H1 (cell line): ENCODE measurements around the gene ZNF548. TPM values are rescaled to one million over a fixed set of nuclear protein-coding genes. Genes with fewer than 3 reads are reported as not detected.

Experiments used
- CTCF ChIA-PET: fragments of 300-600 bp; sonication (Branson Sonifier 250); formaldehyde crosslinking; loops from one replicate; lab custom pipeline; 2021; ENCODE audit not compliant: partially characterized antibody; lab: Charles Lee
- POLR2A ChIA-PET: fragments of 300-600 bp; sonication (Branson Sonifier 250); formaldehyde crosslinking; loops from one replicate; lab custom pipeline; 2021; ENCODE audit warnings: inconsistent platforms; ENCODE audit not compliant: partially characterized antibody; lab: Charles Lee
- DNase-seq, 2 experiments: peaks; one replicate each; pipeline versions ENCODE4 v3.0.0 to v3.0.0-alpha.2; 2010 to 2022; ENCODE audit warnings: low spot score in 2 of 2, low read depth in 1 of 2, mixed read lengths in 1 of 2
- FAIRE-seq: peaks from 2 replicates; lab custom pipeline; 2011; peaks lifted over from hg19 to GRCh38; lab: Jason Lieb, UNC
- H2AFZ ChIP-seq: 2 replicates; pipeline ENCODE4 v1.8.1; 2012; ENCODE audit warnings: low read length, inconsistent platforms
- H2AK5ac ChIP-seq: 2 replicates; pipeline ENCODE4 v1.6.1; 2013; ENCODE audit warnings: low read depth, low read length
- H2BK120ac ChIP-seq: replicated peaks from 2 replicates; pipeline ENCODE3; 2013; ENCODE audit warnings: low read depth, low read length, inconsistent platforms
- H2BK12ac ChIP-seq: 2 replicates; pipeline ENCODE4 v1.6.1; 2013; ENCODE audit warnings: low read depth, low read length
- H2BK15ac ChIP-seq: 2 replicates; pipeline ENCODE4 v1.6.1; 2013; ENCODE audit warnings: low read length
- H2BK20ac ChIP-seq: 2 replicates; pipeline ENCODE4 v1.6.1; 2013; ENCODE audit warnings: low read length
- H2BK5ac ChIP-seq: 2 replicates; pipeline ENCODE4 v1.6.1; 2013; ENCODE audit warnings: low read depth, low read length
- H3K14ac ChIP-seq: 2 replicates; pipeline ENCODE4 v1.6.1; 2013; ENCODE audit warnings: inconsistent platforms; ENCODE audit not compliant: insufficient read length
- H3K18ac ChIP-seq: 2 replicates; pipeline ENCODE4 v1.6.1; 2013; ENCODE audit warnings: low read length; ENCODE audit errors: extremely low read depth
- H3K23ac ChIP-seq: 2 replicates; pipeline ENCODE4 v1.6.1; 2013; ENCODE audit warnings: inconsistent platforms; ENCODE audit not compliant: insufficient read length
- H3K23me2 ChIP-seq: 2 replicates; pipeline ENCODE4 v1.6.1; 2013; ENCODE audit warnings: low read depth, low read length
- H3K27ac ChIP-seq: 2 replicates; pipeline ENCODE4 v1.6.1; 2011; ENCODE audit warnings: low read depth, low read length, inconsistent platforms
- H3K27me3 ChIP-seq, 4 experiments: replicated peaks in 1 of 4; 1 replicate in 1 of 4; 2 replicates in 3 of 4; pipeline versions ENCODE4 v1.6.1 to v1.8.1; 2011 to 2013; ENCODE audit warnings: low read length in 3 of 4, mild to moderate bottlenecking in 3 of 4, inconsistent platforms in 2 of 4, mixed read lengths in 2 of 4, moderate library complexity in 1 of 4; ENCODE audit not compliant: control insufficient read depth in 3 of 4, insufficient read depth in 3 of 4; ENCODE audit errors: extremely low read depth in 1 of 4
- H3K36me3 ChIP-seq, 4 experiments: 2 replicates each; pipeline versions ENCODE4 v1.6.1 to v1.8.1; 2011 to 2013; ENCODE audit warnings: mild to moderate bottlenecking in 4 of 4, low read length in 3 of 4, moderate library complexity in 2 of 4, control low read depth in 1 of 4, inconsistent platforms in 1 of 4; ENCODE audit not compliant: insufficient read depth in 4 of 4, control insufficient read depth in 2 of 4
- H3K4ac ChIP-seq: replicated peaks from 2 replicates; pipeline ENCODE3; 2013; ENCODE audit warnings: low read length, low read depth, mixed read lengths, inconsistent platforms; ENCODE audit not compliant: insufficient read length
- H3K4me1 ChIP-seq, 4 experiments: replicated peaks in 1 of 4; 1 replicate in 1 of 4; 2 replicates in 3 of 4; pipeline versions ENCODE4 v1.6.1 to v1.8.1; 2011 to 2013; ENCODE audit warnings: low read length in 3 of 4, inconsistent platforms in 2 of 4, mixed read lengths in 1 of 4; ENCODE audit not compliant: insufficient read depth in 4 of 4, control insufficient read depth in 3 of 4
- H3K4me2 ChIP-seq, 2 experiments: 2 replicates each; pipeline versions ENCODE4 v1.6.1 to v1.8.1; 2011 to 2013; ENCODE audit warnings: low read depth in 2 of 2, low read length in 2 of 2, control low read depth in 1 of 2, inconsistent platforms in 1 of 2, mild to moderate bottlenecking in 1 of 2; ENCODE audit not compliant: insufficient read depth in 1 of 2
- H3K4me3 ChIP-seq, 4 experiments: fragments of 200-600, 300-600 bp in 1 of 4; sonication (generic), shearing (Covaris generic), sonication (Bioruptor Twin) in 1 of 4; 2 replicates each; pipeline versions ENCODE4 v1.5.1 to v1.8.1; 2011 to 2016; ENCODE audit warnings: low read length in 4 of 4, low read depth in 3 of 4, control low read depth in 2 of 4, inconsistent platforms in 2 of 4, mild to moderate bottlenecking in 2 of 4, mixed read lengths in 1 of 4, moderate library complexity in 1 of 4; ENCODE audit not compliant: insufficient read depth in 2 of 4; ENCODE audit errors: extremely low read depth in 1 of 4
- H3K56ac ChIP-seq: replicated peaks from 2 replicates; pipeline ENCODE3; 2013; ENCODE audit warnings: low read depth, mild to moderate bottlenecking, mixed read lengths, low read length, inconsistent platforms; ENCODE audit not compliant: insufficient read length
- H3K79me1 ChIP-seq: 2 replicates; pipeline ENCODE4 v1.6.1; 2013; ENCODE audit warnings: low read depth, low read length, control low read depth
- H3K79me2 ChIP-seq, 2 experiments: 2 replicates each; pipeline versions ENCODE4 v1.6.1 to v1.8.1; 2012 to 2013; ENCODE audit warnings: low read length in 2 of 2, mild to moderate bottlenecking in 2 of 2, inconsistent platforms in 1 of 2; ENCODE audit not compliant: insufficient read depth in 2 of 2, control insufficient read depth in 1 of 2
- H3K9ac ChIP-seq, 4 experiments: replicated peaks in 1 of 4; 1 replicate in 1 of 4; 2 replicates in 3 of 4; pipeline versions ENCODE4 v1.6.1 to v1.8.1; 2011 to 2013; ENCODE audit warnings: low read depth in 3 of 4, low read length in 3 of 4, control low read depth in 2 of 4, mild to moderate bottlenecking in 2 of 4, moderate library complexity in 2 of 4, inconsistent platforms in 1 of 4; ENCODE audit errors: extremely low read depth in 1 of 4
- H3K9me3 ChIP-seq, 2 experiments: 2 replicates each; pipeline versions ENCODE4 v1.6.1 to v1.8.1; 2012 to 2013; ENCODE audit warnings: mild to moderate bottlenecking in 2 of 2, moderate library complexity in 2 of 2, control low read depth in 1 of 2, inconsistent platforms in 1 of 2, low read depth in 1 of 2, low read length in 1 of 2, mixed read lengths in 1 of 2; ENCODE audit not compliant: insufficient read depth in 2 of 2
- H4K20me1 ChIP-seq, 2 experiments: replicated peaks in 1 of 2; 2 replicates each; pipeline versions ENCODE3 to v1.8.1; 2011 to 2013; ENCODE audit warnings: inconsistent platforms in 2 of 2, low read length in 2 of 2, mild to moderate bottlenecking in 1 of 2; ENCODE audit not compliant: insufficient read depth in 2 of 2, control insufficient read depth in 1 of 2
- H4K5ac ChIP-seq: 2 replicates; pipeline ENCODE4 v1.6.1; 2013; ENCODE audit warnings: low read length, low read depth, mixed read lengths, inconsistent platforms; ENCODE audit not compliant: insufficient read length
- H4K8ac ChIP-seq: 2 replicates; pipeline ENCODE4 v1.8.0; 2013; ENCODE audit warnings: mild to moderate bottlenecking, moderate library complexity, low read length, inconsistent platforms; ENCODE audit not compliant: insufficient read depth; ENCODE audit errors: extremely low read depth
- H4K91ac ChIP-seq: replicated peaks from 2 replicates; pipeline ENCODE3; 2013; ENCODE audit warnings: low read length, mixed read lengths, inconsistent platforms; ENCODE audit not compliant: insufficient read length
- ASH2L ChIP-seq: fragments of 200-600, 300-600 bp; sonication (generic); IDR thresholded peaks from one replicate; pipeline ENCODE4 v1.7.1; 2017; ENCODE audit warnings: low read length
- CEBPB ChIP-seq: IDR thresholded peaks from 2 replicates; pipeline ENCODE4 v1.6.1; 2012; ENCODE audit warnings: low read depth, low read length
- GABPA ChIP-seq: IDR thresholded peaks from 2 replicates; pipeline ENCODE4 v1.6.1; 2011; ENCODE audit warnings: mild to moderate bottlenecking, low read length, moderate library complexity, borderline replicate concordance; ENCODE audit not compliant: insufficient read depth
- PHF8 ChIP-seq: fragments of 200-600 bp; sonication (generic); conservative IDR thresholded peaks from 2 replicates; pipeline ENCODE4 v1.7.1; 2012; ENCODE audit warnings: low read depth, mild to moderate bottlenecking, inconsistent platforms, low read length, moderate library complexity
- WGBS, 2 experiments: shearing (Covaris generic) in 1 of 2; methylation state at CpG; one replicate each; pipeline versions ENCODE4 v1.1.6 to v1.1.7; 2013 to 2015; ENCODE audit warnings: low lambda C conversion rate in 2 of 2, mixed read lengths in 2 of 2, inconsistent platforms in 1 of 2, low coverage in 1 of 2, missing lambda C conversion rate in 1 of 2; ENCODE audit not compliant: insufficient replicate concordance in 2 of 2, insufficient coverage in 1 of 2, insufficient read length in 1 of 2; ENCODE audit errors: extremely low coverage in 1 of 2, missing lambda C conversion rate in 1 of 2; 5-methylcytosine and 5-hydroxymethylcytosine counted together
- polyA plus RNA-seq, 7 experiments: library from polyadenylated mRNA; depleted of rRNA in 3 of 7; stranded (reverse) in 5 of 7; unstranded in 2 of 7; fragments of >200 nt in 5 of 7; fragments of 200-250 nt in 2 of 7; gene quantifications; 1 replicate in 5 of 7; 2 replicates in 1 of 7; 4 replicates in 1 of 7; pipeline versions ENCODE4 v1.2.1 to v1.2.3, GENCODE V29; 2011 to 2013; ENCODE audit warnings: missing spikeins in 2 of 7, mixed read lengths in 2 of 7
- total RNA-seq: library from RNA; stranded (reverse); fragmentation: NEBNext Ultra II Directional; extraction: Animal tissue kit (Norgen Biotek cat#: 25700); gene quantifications from 2 replicates; pipeline ENCODE4 v1.2.1, GENCODE V29; 2021

ZNF548 gene
- total and polyA plus RNA-seq, 2 of the 8 experiments (the other 6 are each of a cell fraction or from before 2014, with no cell fraction given): 7.4 to 9.9 TPM

DNA sequence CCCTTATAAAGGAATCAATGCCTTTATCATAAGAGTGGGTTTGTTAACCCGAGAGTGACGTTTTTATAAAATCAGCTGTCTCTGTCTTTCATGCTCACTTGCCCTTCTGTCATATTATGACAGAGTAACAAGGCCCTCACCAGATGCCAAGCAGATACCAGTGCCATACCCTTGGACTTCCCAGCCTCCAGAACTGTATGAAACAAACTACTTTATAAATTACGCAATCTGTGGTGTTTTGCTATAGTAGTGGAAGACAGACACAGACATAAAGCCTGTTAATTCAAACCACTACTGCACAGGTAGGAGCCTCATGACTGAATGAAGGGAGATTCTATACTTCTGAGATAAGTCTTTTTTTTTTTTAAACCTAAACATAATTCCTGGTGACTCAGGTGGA, 62.7 kb downstream of the ZNF548 start:
- no peaks in the 10 kb centered on the region for H3K23me2 ChIP-seq
- H3K9ac ChIP-seq: no peak overlapping the region
- H2BK120ac ChIP-seq: no peak overlapping the region
- H2BK20ac ChIP-seq: no peak overlapping the region
- no peak overlapping the region for H4K5ac ChIP-seq
- no peak for TF ChIP-seq ASH2L
- TF ChIP-seq GABPA: no peak
- peak; percentile 45; the same call in 1 of the 2 replicates for TF ChIP-seq CEBPB
- no peak for TF ChIP-seq PHF8
- TF ChIP-seq, all 59 proteins: peak for 1
- Histone ChIP-seq H2BK15ac (no peak overlapping the region), H4K91ac (no peak overlapping the region), H3K14ac (no peak overlapping the region), H3K4me1 (no peaks in the 10 kb centered on the region), H3K4me2 (no peak overlapping the region), H3K79me2 (no peaks in the 10 kb centered on the region), H2AFZ (no peak overlapping the region), H3K23ac (no peak overlapping the region), H3K36me3 (no peaks in the 10 kb centered on the region), H3K79me1 (0 out of 2 replicates have a peak, but pooled peaks cover 2% of the 10 kb centered on the region), H3K56ac (no peak overlapping the region), H3K18ac (no peak overlapping the region), H2AK5ac (no peak overlapping the region), H2BK5ac (no peak overlapping the region), H3K27ac (no peak overlapping the region), H3K9me3 (no peaks in the 10 kb centered on the region), H4K20me1 (no peaks in the 10 kb centered on the region), H3K4me3 (no peak overlapping the region), H2BK12ac (no peak overlapping the region), H4K8ac (no peak overlapping the region), H3K4ac (no peak overlapping the region), H3K27me3 (no peaks in the 10 kb centered on the region)
- WGBS, 2 experiments: 79% methylated on average over 3 of the region's 3 CpGs; no CpG with 5 or more reads in 1 of the 2 experiments
- CTCF ChIA-PET: no interaction called here
- FAIRE-seq (no peak), DNase-seq (no peak)
- POLR2A ChIA-PET: no interaction called here

Other genes with a start within 250 kb of the ZNF548 start
- gene ZIM3, start 244.7 kb upstream of the ZNF548 start, total RNA-seq: not detected in 2 replicates
- gene ZIM3, start 244.7 kb upstream of the ZNF548 start, polyA plus RNA-seq (2011; rRNA removed): not detected in 2 replicates
- gene DUXA, start 222.4 kb upstream of the ZNF548 start, total RNA-seq: not detected in 2 replicates
- gene DUXA, start 222.4 kb upstream of the ZNF548 start, polyA plus RNA-seq (2011; rRNA removed): not detected in 2 replicates
- 20.0 and 22.9 TPM in 2 replicates for gene ZNF264, start 198.4 kb upstream of the ZNF548 start, total RNA-seq
- gene ZNF264, start 198.4 kb upstream of the ZNF548 start, polyA plus RNA-seq (2011; rRNA removed): 3.5 and 3.6 TPM in 2 replicates
- gene AURKC, start 158.8 kb upstream of the ZNF548 start, total RNA-seq: 3.1 TPM in 2 replicates
- gene AURKC, start 158.8 kb upstream of the ZNF548 start, polyA plus RNA-seq (2011; rRNA removed): 4.3 and 6.3 TPM in 2 replicates
- 12.6 and 14.8 TPM in 2 replicates for gene ZNF805, start 149.2 kb upstream of the ZNF548 start, total RNA-seq
- 1.6 and 2.3 TPM in 2 replicates for gene ZNF805, start 149.2 kb upstream of the ZNF548 start, polyA plus RNA-seq (2011; rRNA removed)
- 56.0 and 57.9 TPM in 2 replicates for gene ZNF460, start 109.4 kb upstream of the ZNF548 start, total RNA-seq
- 6.9 and 9.3 TPM in 2 replicates for gene ZNF460, start 109.4 kb upstream of the ZNF548 start, polyA plus RNA-seq (2011; rRNA removed)
- gene ZNF543, start 69.4 kb upstream of the ZNF548 start, total RNA-seq: 8.7 and 9.0 TPM in 2 replicates
- 1.7 and 1.8 TPM in 2 replicates for gene ZNF543, start 69.4 kb upstream of the ZNF548 start, polyA plus RNA-seq (2011; rRNA removed)
- 9.1 and 10.5 TPM in 2 replicates for gene ZNF304, start 38.6 kb upstream of the ZNF548 start, total RNA-seq
- 3.3 and 4.3 TPM in 2 replicates for gene ZNF304, start 38.6 kb upstream of the ZNF548 start, polyA plus RNA-seq (2011; rRNA removed)
- gene TRAPPC2B, start 26.3 kb upstream of the ZNF548 start, total RNA-seq: 7.9 and 8.7 TPM in 2 replicates
- gene TRAPPC2B, start 26.3 kb upstream of the ZNF548 start, polyA plus RNA-seq (2011; rRNA removed): 18.3 and 28.3 TPM in 2 replicates
- 2.0 and 2.1 TPM in 2 replicates for gene ZNF547, start 26.3 kb upstream of the ZNF548 start, total RNA-seq
- gene ZNF547, start 26.3 kb upstream of the ZNF548 start, polyA plus RNA-seq (2011; rRNA removed): 1.1 TPM in 2 replicates
- 7.9 and 10.2 TPM in 2 replicates for gene ZNF17, start 21.3 kb downstream of the ZNF548 start, total RNA-seq
- 3.8 and 3.9 TPM in 2 replicates for gene ZNF17, start 21.3 kb downstream of the ZNF548 start, polyA plus RNA-seq (2011; rRNA removed)
- gene ZNF749, start 45.5 kb downstream of the ZNF548 start, total RNA-seq: 24.4 and 30.3 TPM in 2 replicates
- 15.2 and 20.4 TPM in 2 replicates for gene ZNF749, start 45.5 kb downstream of the ZNF548 start, polyA plus RNA-seq (2011; rRNA removed)
- 1.4 and 1.8 TPM in 2 replicates for gene VN1R1, start 67.3 kb downstream of the ZNF548 start, total RNA-seq
- 0.57 and 0.71 TPM in 2 replicates for gene VN1R1, start 67.3 kb downstream of the ZNF548 start, polyA plus RNA-seq (2011; rRNA removed)
- 15.2 and 15.7 TPM in 2 replicates for gene ZNF772, start 87.7 kb downstream of the ZNF548 start, total RNA-seq
- 4.0 and 4.6 TPM in 2 replicates for gene ZNF772, start 87.7 kb downstream of the ZNF548 start, polyA plus RNA-seq (2011; rRNA removed)
- gene ZNF419, start 97.9 kb downstream of the ZNF548 start, total RNA-seq: 10.0 and 11.9 TPM in 2 replicates
- gene ZNF419, start 97.9 kb downstream of the ZNF548 start, polyA plus RNA-seq (2011; rRNA removed): 5.8 and 8.7 TPM in 2 replicates
- gene ZNF773, start 110.1 kb downstream of the ZNF548 start, total RNA-seq: 8.3 and 9.0 TPM in 2 replicates
- gene ZNF773, start 110.1 kb downstream of the ZNF548 start, polyA plus RNA-seq (2011; rRNA removed): 4.2 and 5.6 TPM in 2 replicates
- 9.7 and 10.4 TPM in 2 replicates for gene ZNF549, start 137.5 kb downstream of the ZNF548 start, total RNA-seq
- gene ZNF549, start 137.5 kb downstream of the ZNF548 start, polyA plus RNA-seq (2011; rRNA removed): 3.0 and 4.3 TPM in 2 replicates
- gene ZNF550, start 170.0 kb downstream of the ZNF548 start, total RNA-seq: 10.4 and 10.7 TPM in 2 replicates
- gene ZNF550, start 170.0 kb downstream of the ZNF548 start, polyA plus RNA-seq (2011; rRNA removed): 4.5 and 4.6 TPM in 2 replicates
- gene ZNF416, start 189.1 kb downstream of the ZNF548 start, total RNA-seq: 9.7 and 10.3 TPM in 2 replicates
- 2.7 and 3.2 TPM in 2 replicates for gene ZNF416, start 189.1 kb downstream of the ZNF548 start, polyA plus RNA-seq (2011; rRNA removed)
- gene ZIK1, start 194.3 kb downstream of the ZNF548 start, total RNA-seq: 36.5 and 38.5 TPM in 2 replicates
- gene ZIK1, start 194.3 kb downstream of the ZNF548 start, polyA plus RNA-seq (2011; rRNA removed): 19.4 and 21.2 TPM in 2 replicates
- gene ZNF530, start 210.0 kb downstream of the ZNF548 start, total RNA-seq: 6.3 and 9.3 TPM in 2 replicates
- 4.2 and 4.7 TPM in 2 replicates for gene ZNF530, start 210.0 kb downstream of the ZNF548 start, polyA plus RNA-seq (2011; rRNA removed)
- gene ZNF134, start 224.4 kb downstream of the ZNF548 start, total RNA-seq: 54.6 and 55.1 TPM in 2 replicates
- gene ZNF134, start 224.4 kb downstream of the ZNF548 start, polyA plus RNA-seq (2011; rRNA removed): 16.6 and 19.4 TPM in 2 replicates
- 15.0 and 15.7 TPM in 2 replicates for gene ZNF211, start 243.3 kb downstream of the ZNF548 start, total RNA-seq
- gene ZNF211, start 243.3 kb downstream of the ZNF548 start, polyA plus RNA-seq (2011; rRNA removed): 5.0 and 7.5 TPM in 2 replicates